DLD1 (cell line): ENCODE results near the gene SLC36A2.
"Not testable (repeated sequence)": the region's sequence is repeated elsewhere in the genome, so short reads cannot be mapped to it uniquely, and the experiment has no call there.

Experiments
- in situ Hi-C: cut with HindIII; loops from 2 replicates; pipeline ENCODE4 v1.10.0; 2017; ENCODE audit warnings: low sequenced_read_pairs

The SLC36A2 gene

GRCh38 chr5:151347369-151347768, at the start of gene SLC36A2:
Gene SLC36A2 (minus strand): TSS chr5:151347559. CDS start chr5:151347460, 99 bp downstream.
- in situ Hi-C loops, result no loop called here

GRCh38 chr5:151388960-151389359, 41.6 kb upstream of the SLC36A2 start:
- in situ Hi-C loops, result no loop called here

- in situ Hi-C loops, result no loop called here
Measured at GRCh38 chr5:151384106-151384505, 36.7 kb upstream of the SLC36A2 start.

- in situ Hi-C loops, result no loop called here
Measured at GRCh38 chr5:151383011-151383410, 35.7 kb upstream of the SLC36A2 start.

GRCh38 chr5:151382576-151382975, 35.2 kb upstream of the SLC36A2 start:
- in situ Hi-C loops, result no loop called here

GRCh38 chr5:151381899-151382298, 34.5 kb upstream of the SLC36A2 start:
- in situ Hi-C loops, result no loop called here

GRCh38 chr5:151378616-151379015, 31.3 kb upstream of the SLC36A2 start:
- in situ Hi-C loops, result no loop called here

- in situ Hi-C loops, result no loop called here
Measured at GRCh38 chr5:151374539-151374938, 27.2 kb upstream of the SLC36A2 start.

GRCh38 chr5:151367038-151367437, 19.7 kb upstream of the SLC36A2 start:
- in situ Hi-C loops, result not testable (repeated sequence)

- in situ Hi-C loops, result no loop called here
Measured at GRCh38 chr5:151363673-151364072, 16.3 kb upstream of the SLC36A2 start.

GRCh38 chr5:151362970-151363369, 15.6 kb upstream of the SLC36A2 start:
- in situ Hi-C loops, result no loop called here

- in situ Hi-C loops, result no loop called here
Measured at GRCh38 chr5:151359391-151359790, 12.0 kb upstream of the SLC36A2 start.

GRCh38 chr5:151357792-151358191, 10.4 kb upstream of the SLC36A2 start:
- in situ Hi-C loops, result no loop called here

GRCh38 chr5:151357097-151357496, 9.7 kb upstream of the SLC36A2 start:
- in situ Hi-C loops, result no loop called here

- in situ Hi-C loops, result no loop called here
Measured at GRCh38 chr5:151351671-151352070, 4.3 kb upstream of the SLC36A2 start.

GRCh38 chr5:151348789-151349188, 1.4 kb upstream of the SLC36A2 start:
- in situ Hi-C loops, result no loop called here

- in situ Hi-C loops, result no loop called here
Measured at GRCh38 chr5:151345808-151346478, 1.4 kb downstream of the SLC36A2 start.

GRCh38 chr5:151345187-151345807, 2.1 kb downstream of the SLC36A2 start:
- in situ Hi-C loops, result no loop called here

- in situ Hi-C loops, result no loop called here
Measured at GRCh38 chr5:151344088-151344487, 3.3 kb downstream of the SLC36A2 start.

GRCh38 chr5:151340004-151340403, 7.4 kb downstream of the SLC36A2 start:
- in situ Hi-C loops, result no loop called here

GRCh38 chr5:151338734-151339133, 8.6 kb downstream of the SLC36A2 start:
- in situ Hi-C loops, result no loop called here

GRCh38 chr5:151332857-151333256, 14.5 kb downstream of the SLC36A2 start:
- in situ Hi-C loops, result no loop called here

GRCh38 chr5:151328734-151329133, 18.6 kb downstream of the SLC36A2 start:
- in situ Hi-C loops, result no loop called here
